H1 (cell line): ENCODE data around the gene GPRIN1. TPM values are rescaled to one million over a fixed set of nuclear protein-coding genes. Genes with fewer than 3 reads are reported as not detected.

Source experiments
- CTCF ChIA-PET: fragments of 300-600 bp; sonication (Branson Sonifier 250); formaldehyde crosslinking; loops from one replicate; lab custom pipeline; 2021; ENCODE audit not compliant: partially characterized antibody; lab: Charles Lee
- POLR2A ChIA-PET: fragments of 300-600 bp; sonication (Branson Sonifier 250); formaldehyde crosslinking; loops from one replicate; lab custom pipeline; 2021; ENCODE audit warnings: inconsistent platforms; ENCODE audit not compliant: partially characterized antibody; lab: Charles Lee
- DNase-seq, 2 experiments: peaks; one replicate each; pipeline versions ENCODE4 v3.0.0 to v3.0.0-alpha.2; 2010 to 2022; ENCODE audit warnings: low spot score in 2 of 2, low read depth in 1 of 2, mixed read lengths in 1 of 2
- FAIRE-seq: peaks from 2 replicates; lab custom pipeline; 2011; peaks lifted over from hg19 to GRCh38; lab: Jason Lieb, UNC
- H2AFZ ChIP-seq: 2 replicates; pipeline ENCODE4 v1.8.1; 2012; ENCODE audit warnings: low read length, inconsistent platforms
- H2AK5ac ChIP-seq: 2 replicates; pipeline ENCODE4 v1.6.1; 2013; ENCODE audit warnings: low read depth, low read length
- H2BK120ac ChIP-seq: replicated peaks from 2 replicates; pipeline ENCODE3; 2013; ENCODE audit warnings: low read depth, low read length, inconsistent platforms
- H2BK12ac ChIP-seq: 2 replicates; pipeline ENCODE4 v1.6.1; 2013; ENCODE audit warnings: low read depth, low read length
- H2BK15ac ChIP-seq: 2 replicates; pipeline ENCODE4 v1.6.1; 2013; ENCODE audit warnings: low read length
- H2BK20ac ChIP-seq: 2 replicates; pipeline ENCODE4 v1.6.1; 2013; ENCODE audit warnings: low read length
- H2BK5ac ChIP-seq: 2 replicates; pipeline ENCODE4 v1.6.1; 2013; ENCODE audit warnings: low read depth, low read length
- H3K14ac ChIP-seq: 2 replicates; pipeline ENCODE4 v1.6.1; 2013; ENCODE audit warnings: inconsistent platforms; ENCODE audit not compliant: insufficient read length
- H3K18ac ChIP-seq: 2 replicates; pipeline ENCODE4 v1.6.1; 2013; ENCODE audit warnings: low read length; ENCODE audit errors: extremely low read depth
- H3K23ac ChIP-seq: 2 replicates; pipeline ENCODE4 v1.6.1; 2013; ENCODE audit warnings: inconsistent platforms; ENCODE audit not compliant: insufficient read length
- H3K23me2 ChIP-seq: 2 replicates; pipeline ENCODE4 v1.6.1; 2013; ENCODE audit warnings: low read depth, low read length
- H3K27ac ChIP-seq: 2 replicates; pipeline ENCODE4 v1.6.1; 2011; ENCODE audit warnings: low read depth, low read length, inconsistent platforms
- H3K27me3 ChIP-seq, 4 experiments: replicated peaks in 1 of 4; 1 replicate in 1 of 4; 2 replicates in 3 of 4; pipeline versions ENCODE4 v1.6.1 to v1.8.1; 2011 to 2013; ENCODE audit warnings: low read length in 3 of 4, mild to moderate bottlenecking in 3 of 4, inconsistent platforms in 2 of 4, mixed read lengths in 2 of 4, moderate library complexity in 1 of 4; ENCODE audit not compliant: control insufficient read depth in 3 of 4, insufficient read depth in 3 of 4; ENCODE audit errors: extremely low read depth in 1 of 4
- H3K36me3 ChIP-seq, 4 experiments: 2 replicates each; pipeline versions ENCODE4 v1.6.1 to v1.8.1; 2011 to 2013; ENCODE audit warnings: mild to moderate bottlenecking in 4 of 4, low read length in 3 of 4, moderate library complexity in 2 of 4, control low read depth in 1 of 4, inconsistent platforms in 1 of 4; ENCODE audit not compliant: insufficient read depth in 4 of 4, control insufficient read depth in 2 of 4
- H3K4ac ChIP-seq: replicated peaks from 2 replicates; pipeline ENCODE3; 2013; ENCODE audit warnings: low read length, low read depth, mixed read lengths, inconsistent platforms; ENCODE audit not compliant: insufficient read length
- H3K4me1 ChIP-seq, 4 experiments: replicated peaks in 1 of 4; 1 replicate in 1 of 4; 2 replicates in 3 of 4; pipeline versions ENCODE4 v1.6.1 to v1.8.1; 2011 to 2013; ENCODE audit warnings: low read length in 3 of 4, inconsistent platforms in 2 of 4, mixed read lengths in 1 of 4; ENCODE audit not compliant: insufficient read depth in 4 of 4, control insufficient read depth in 3 of 4
- H3K4me2 ChIP-seq, 2 experiments: 2 replicates each; pipeline versions ENCODE4 v1.6.1 to v1.8.1; 2011 to 2013; ENCODE audit warnings: low read depth in 2 of 2, low read length in 2 of 2, control low read depth in 1 of 2, inconsistent platforms in 1 of 2, mild to moderate bottlenecking in 1 of 2; ENCODE audit not compliant: insufficient read depth in 1 of 2
- H3K4me3 ChIP-seq, 4 experiments: fragments of 200-600, 300-600 bp in 1 of 4; sonication (generic), shearing (Covaris generic), sonication (Bioruptor Twin) in 1 of 4; 2 replicates each; pipeline versions ENCODE4 v1.5.1 to v1.8.1; 2011 to 2016; ENCODE audit warnings: low read length in 4 of 4, low read depth in 3 of 4, control low read depth in 2 of 4, inconsistent platforms in 2 of 4, mild to moderate bottlenecking in 2 of 4, mixed read lengths in 1 of 4, moderate library complexity in 1 of 4; ENCODE audit not compliant: insufficient read depth in 2 of 4; ENCODE audit errors: extremely low read depth in 1 of 4
- H3K56ac ChIP-seq: replicated peaks from 2 replicates; pipeline ENCODE3; 2013; ENCODE audit warnings: low read depth, mild to moderate bottlenecking, mixed read lengths, low read length, inconsistent platforms; ENCODE audit not compliant: insufficient read length
- H3K79me1 ChIP-seq: 2 replicates; pipeline ENCODE4 v1.6.1; 2013; ENCODE audit warnings: low read depth, low read length, control low read depth
- H3K79me2 ChIP-seq, 2 experiments: 2 replicates each; pipeline versions ENCODE4 v1.6.1 to v1.8.1; 2012 to 2013; ENCODE audit warnings: low read length in 2 of 2, mild to moderate bottlenecking in 2 of 2, inconsistent platforms in 1 of 2; ENCODE audit not compliant: insufficient read depth in 2 of 2, control insufficient read depth in 1 of 2
- H3K9ac ChIP-seq, 4 experiments: replicated peaks in 1 of 4; 1 replicate in 1 of 4; 2 replicates in 3 of 4; pipeline versions ENCODE4 v1.6.1 to v1.8.1; 2011 to 2013; ENCODE audit warnings: low read depth in 3 of 4, low read length in 3 of 4, control low read depth in 2 of 4, mild to moderate bottlenecking in 2 of 4, moderate library complexity in 2 of 4, inconsistent platforms in 1 of 4; ENCODE audit errors: extremely low read depth in 1 of 4
- H3K9me3 ChIP-seq, 2 experiments: 2 replicates each; pipeline versions ENCODE4 v1.6.1 to v1.8.1; 2012 to 2013; ENCODE audit warnings: mild to moderate bottlenecking in 2 of 2, moderate library complexity in 2 of 2, control low read depth in 1 of 2, inconsistent platforms in 1 of 2, low read depth in 1 of 2, low read length in 1 of 2, mixed read lengths in 1 of 2; ENCODE audit not compliant: insufficient read depth in 2 of 2
- H4K20me1 ChIP-seq, 2 experiments: replicated peaks in 1 of 2; 2 replicates each; pipeline versions ENCODE3 to v1.8.1; 2011 to 2013; ENCODE audit warnings: inconsistent platforms in 2 of 2, low read length in 2 of 2, mild to moderate bottlenecking in 1 of 2; ENCODE audit not compliant: insufficient read depth in 2 of 2, control insufficient read depth in 1 of 2
- H4K5ac ChIP-seq: 2 replicates; pipeline ENCODE4 v1.6.1; 2013; ENCODE audit warnings: low read length, low read depth, mixed read lengths, inconsistent platforms; ENCODE audit not compliant: insufficient read length
- H4K8ac ChIP-seq: 2 replicates; pipeline ENCODE4 v1.8.0; 2013; ENCODE audit warnings: mild to moderate bottlenecking, moderate library complexity, low read length, inconsistent platforms; ENCODE audit not compliant: insufficient read depth; ENCODE audit errors: extremely low read depth
- H4K91ac ChIP-seq: replicated peaks from 2 replicates; pipeline ENCODE3; 2013; ENCODE audit warnings: low read length, mixed read lengths, inconsistent platforms; ENCODE audit not compliant: insufficient read length
- TEAD4 ChIP-seq: IDR thresholded peaks from 2 replicates; pipeline ENCODE4 v1.6.1; 2012; ENCODE audit warnings: low read depth, low read length, inconsistent platforms, mixed read lengths
- WGBS, 2 experiments: shearing (Covaris generic) in 1 of 2; methylation state at CpG; one replicate each; pipeline versions ENCODE4 v1.1.6 to v1.1.7; 2013 to 2015; ENCODE audit warnings: low lambda C conversion rate in 2 of 2, mixed read lengths in 2 of 2, inconsistent platforms in 1 of 2, low coverage in 1 of 2, missing lambda C conversion rate in 1 of 2; ENCODE audit not compliant: insufficient replicate concordance in 2 of 2, insufficient coverage in 1 of 2, insufficient read length in 1 of 2; ENCODE audit errors: extremely low coverage in 1 of 2, missing lambda C conversion rate in 1 of 2; 5-methylcytosine and 5-hydroxymethylcytosine counted together
- polyA plus RNA-seq, 7 experiments: library from polyadenylated mRNA; depleted of rRNA in 3 of 7; stranded (reverse) in 5 of 7; unstranded in 2 of 7; fragments of >200 nt in 5 of 7; fragments of 200-250 nt in 2 of 7; gene quantifications; 1 replicate in 5 of 7; 2 replicates in 1 of 7; 4 replicates in 1 of 7; pipeline versions ENCODE4 v1.2.1 to v1.2.3, GENCODE V29; 2011 to 2013; ENCODE audit warnings: missing spikeins in 2 of 7, mixed read lengths in 2 of 7
- total RNA-seq: library from RNA; stranded (reverse); fragmentation: NEBNext Ultra II Directional; extraction: Animal tissue kit (Norgen Biotek cat#: 25700); gene quantifications from 2 replicates; pipeline ENCODE4 v1.2.1, GENCODE V29; 2021

Gene GPRIN1
- total and polyA plus RNA-seq, 2 of the 8 experiments (the other 6 are each of a cell fraction or from before 2014, with no cell fraction given): 3.3 to 12.0 TPM

- H3K79me2 ChIP-seq: no peaks in the 10 kb centered on the region
- FAIRE-seq (no peak), DNase-seq (no peak)
- no peaks in the 10 kb centered on the region; a peak in 1 of 8 replicates for H3K36me3 ChIP-seq
- H2BK20ac ChIP-seq: no peak overlapping the region
- peaks cover 4% of the 10 kb centered on the region; the same call in 1 of the 2 replicates for H3K23me2 ChIP-seq
- no peak overlapping the region for H4K5ac ChIP-seq
- no peak overlapping the region for H3K9ac ChIP-seq
- POLR2A ChIA-PET: interaction anchor here (0.7 to 2.1 kb wide), 4 partner anchors 29 to 241 kb away, joined by 3 to 9 read pairs (median 4); partner anchors contain the start of genes EIF4E1B and SNCB
- H2AK5ac ChIP-seq: no peak overlapping the region
- no peak overlapping the region for H2AFZ ChIP-seq
- no peak overlapping the region for H3K56ac ChIP-seq
- H2BK15ac ChIP-seq: no peak overlapping the region
- peaks cover 0 to 4% of the 10 kb centered on the region in 2 experiments for H4K20me1 ChIP-seq
- no peak overlapping the region for H3K23ac ChIP-seq
- no peak overlapping the region for H3K18ac ChIP-seq
- no peaks in the 10 kb centered on the region for H3K9me3 ChIP-seq
- no peak overlapping the region for H2BK5ac ChIP-seq
- no peaks in the 10 kb centered on the region for H3K79me1 ChIP-seq
- no peak overlapping the region for H2BK120ac ChIP-seq
- WGBS, 2 experiments: 85% methylated on average over 10 of the region's 11 CpGs; no CpG with 5 or more reads in 1 of the 2 experiments
- no peak overlapping the region for H3K4me2 ChIP-seq
- CTCF ChIA-PET: interaction anchor here (0.7 to 35.1 kb wide), 42 partner anchors 9 to 505 kb away, joined by 3 to 859 read pairs (median 7); partner anchors contain the start of genes EIF4E1B, FGFR4, HIGD2A and NOP16
- H3K4me1 ChIP-seq: peaks cover 0 to 3% (median 2%) of the 10 kb centered on the region in 4 experiments; a peak in 5 of 7 replicates
- no peak for TF ChIP-seq TEAD4
- TF ChIP-seq, all 59 proteins: peak for 0
- Histone ChIP-seq H3K4me3 (no peak overlapping the region), H3K27ac (no peak overlapping the region), H3K14ac (no peak overlapping the region), H4K8ac (no peak overlapping the region; the same call in 1 of the 2 replicates), H2BK12ac (no peak overlapping the region), H3K27me3 (no peaks in the 10 kb centered on the region), H3K4ac (no peak overlapping the region), H4K91ac (no peak overlapping the region)
These were observed 49.0 kb upstream of the GPRIN1 start for GRCh38 chr5:176658817-176659511.
